22Rv1 (cell line): ENCODE results near the gene FAM168A.
"Not testable (repeated sequence)": the region's sequence is repeated elsewhere in the genome, so short reads cannot be mapped to it uniquely, and the experiment has no call there.

Experiments used
- H3K27ac ChIP-seq: fragments of 450-650 bp; 2 replicates; pipeline ENCODE4 v1.5.1; 2017
- ZFX ChIP-seq: fragments of 450-650 bp; IDR thresholded peaks from 2 replicates; pipeline ENCODE4 v1.6.1; 2017; ENCODE audit warnings: antibody characterized with exemption, borderline replicate concordance
- TF ChIP-seq, protein P1 (sequence below): fragments of 450-650 bp; IDR thresholded peaks from 2 replicates; pipeline ENCODE4 v1.5.1; 2017; ENCODE audit warnings: mild to moderate bottlenecking

The FAM168A gene

DNA sequence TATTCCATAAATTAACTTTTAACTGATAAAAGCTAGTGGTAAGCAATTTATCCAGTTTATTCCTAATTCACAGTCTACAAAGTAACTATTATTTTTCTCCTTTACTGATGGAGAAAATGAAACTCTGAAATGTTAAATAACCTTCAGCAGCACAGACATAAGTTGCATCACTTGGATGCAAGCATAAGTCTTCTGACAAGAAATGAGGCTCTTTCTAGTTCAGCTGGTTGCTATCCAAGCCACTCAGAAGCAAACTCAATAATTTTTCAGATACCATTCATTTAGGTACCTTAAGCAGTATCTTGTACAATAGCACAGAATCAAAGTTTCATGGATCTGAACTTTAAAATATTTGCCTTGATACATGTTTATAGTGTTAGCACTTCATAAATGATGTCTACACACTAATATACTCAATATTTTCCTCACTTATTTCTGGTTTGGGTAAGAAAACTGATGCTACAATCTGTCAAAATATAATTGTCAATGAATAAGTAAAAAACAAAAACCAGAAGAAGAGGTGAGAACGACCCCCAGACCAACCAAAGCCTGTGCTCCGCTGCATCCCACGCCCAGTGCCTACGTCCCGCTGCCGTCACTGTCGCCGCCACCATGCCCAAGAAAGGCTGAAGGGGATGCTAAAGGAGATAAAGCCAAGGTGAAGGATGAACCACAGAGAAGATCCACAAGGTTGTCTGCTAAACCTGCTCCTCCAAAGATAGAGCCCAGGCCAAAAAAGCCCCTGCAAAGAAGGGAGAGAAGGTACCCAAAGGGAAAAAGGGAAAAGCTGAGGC lies 18.1 kb downstream of the FAM168A start:
- TF ChIP-seq, protein P1, sequence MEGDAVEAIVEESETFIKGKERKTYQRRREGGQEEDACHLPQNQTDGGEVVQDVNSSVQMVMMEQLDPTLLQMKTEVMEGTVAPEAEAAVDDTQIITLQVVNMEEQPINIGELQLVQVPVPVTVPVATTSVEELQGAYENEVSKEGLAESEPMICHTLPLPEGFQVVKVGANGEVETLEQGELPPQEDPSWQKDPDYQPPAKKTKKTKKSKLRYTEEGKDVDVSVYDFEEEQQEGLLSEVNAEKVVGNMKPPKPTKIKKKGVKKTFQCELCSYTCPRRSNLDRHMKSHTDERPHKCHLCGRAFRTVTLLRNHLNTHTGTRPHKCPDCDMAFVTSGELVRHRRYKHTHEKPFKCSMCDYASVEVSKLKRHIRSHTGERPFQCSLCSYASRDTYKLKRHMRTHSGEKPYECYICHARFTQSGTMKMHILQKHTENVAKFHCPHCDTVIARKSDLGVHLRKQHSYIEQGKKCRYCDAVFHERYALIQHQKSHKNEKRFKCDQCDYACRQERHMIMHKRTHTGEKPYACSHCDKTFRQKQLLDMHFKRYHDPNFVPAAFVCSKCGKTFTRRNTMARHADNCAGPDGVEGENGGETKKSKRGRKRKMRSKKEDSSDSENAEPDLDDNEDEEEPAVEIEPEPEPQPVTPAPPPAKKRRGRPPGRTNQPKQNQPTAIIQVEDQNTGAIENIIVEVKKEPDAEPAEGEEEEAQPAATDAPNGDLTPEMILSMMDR = no peak
- TF ChIP-seq ZFX = no peak

DNA sequence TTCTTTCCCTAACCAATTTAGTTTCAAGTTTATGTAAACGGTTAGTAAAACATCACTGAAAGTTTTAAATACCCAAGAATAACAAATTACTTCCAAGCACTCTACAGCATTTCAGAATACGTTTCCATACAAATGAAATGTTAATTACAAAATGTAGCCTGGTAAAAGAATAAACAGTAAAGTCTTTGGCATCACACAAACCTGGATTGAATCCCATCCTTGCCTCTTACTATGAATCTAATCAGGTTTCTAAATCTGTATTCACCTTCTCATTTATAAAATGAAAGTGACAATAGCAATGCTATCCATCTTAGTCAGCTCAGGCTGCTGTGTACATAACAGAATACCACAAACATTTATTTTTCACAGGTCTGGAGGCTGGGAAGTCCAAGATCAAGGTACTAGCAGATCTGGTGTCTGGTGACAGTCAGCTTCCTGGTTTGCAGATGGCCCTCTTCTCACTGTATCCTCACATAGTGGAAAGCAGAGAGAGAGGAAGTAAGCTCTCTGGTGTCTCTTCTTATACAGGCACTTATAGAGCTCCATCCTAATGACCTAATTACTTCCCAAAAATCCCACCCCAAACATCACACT lies 19.2 kb downstream of the FAM168A start:
- H3K27ac ChIP-seq = no peak overlapping the region

More for the DNA sequence above, 18.1 kb downstream of the FAM168A start:
- no peak overlapping the region for H3K27ac ChIP-seq

DNA sequence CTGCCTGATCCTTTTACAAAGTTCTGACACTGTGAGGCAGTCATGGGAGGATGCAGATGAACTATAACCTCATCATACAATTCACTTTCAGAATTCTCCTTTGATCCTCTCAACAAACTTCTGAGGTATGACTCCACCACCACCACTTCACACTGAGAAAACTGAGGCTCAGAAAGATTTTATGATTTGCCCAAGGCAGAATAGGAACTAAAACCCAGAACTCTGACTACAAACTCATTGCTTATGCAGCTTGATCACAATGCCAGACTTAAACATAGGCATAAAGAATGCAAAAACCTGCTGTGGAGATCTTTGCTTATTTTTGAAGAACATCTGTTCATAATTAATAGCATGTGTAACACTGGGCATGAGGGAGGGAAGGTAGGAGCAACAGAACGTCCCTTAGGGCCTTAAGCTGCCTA lies 20.4 kb downstream of the FAM168A start:
- H3K27ac ChIP-seq = no peak overlapping the region
- TF ChIP-seq, protein P1 = no peak
- TF ChIP-seq ZFX = no peak

More for the DNA sequence above, 19.2 kb downstream of the FAM168A start:
- no peak for TF ChIP-seq ZFX
- TF ChIP-seq, protein P1 = no peak

DNA sequence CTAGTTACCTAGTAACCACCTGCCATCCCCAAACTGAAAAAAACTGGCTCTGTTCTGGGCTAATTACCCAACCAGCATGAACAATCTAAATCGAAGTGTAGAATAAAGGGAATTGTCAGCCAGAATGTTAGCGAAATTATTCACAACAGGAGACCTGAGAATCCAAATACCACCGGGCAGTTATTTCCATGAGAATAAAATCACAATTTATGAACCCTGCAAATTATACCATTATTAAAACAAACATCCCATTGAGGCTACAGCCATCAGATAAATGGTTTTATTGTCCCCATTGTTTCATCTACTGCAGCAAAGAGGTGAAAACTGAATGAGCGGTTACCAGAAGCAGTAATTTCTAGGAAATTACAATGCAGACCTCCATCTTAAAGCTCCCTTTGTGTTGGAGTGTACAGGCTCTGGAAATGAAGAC lies 21.7 kb downstream of the FAM168A start:
- TF ChIP-seq, protein P1 = no peak
- no peak for TF ChIP-seq ZFX
- no peak overlapping the region for H3K27ac ChIP-seq

DNA sequence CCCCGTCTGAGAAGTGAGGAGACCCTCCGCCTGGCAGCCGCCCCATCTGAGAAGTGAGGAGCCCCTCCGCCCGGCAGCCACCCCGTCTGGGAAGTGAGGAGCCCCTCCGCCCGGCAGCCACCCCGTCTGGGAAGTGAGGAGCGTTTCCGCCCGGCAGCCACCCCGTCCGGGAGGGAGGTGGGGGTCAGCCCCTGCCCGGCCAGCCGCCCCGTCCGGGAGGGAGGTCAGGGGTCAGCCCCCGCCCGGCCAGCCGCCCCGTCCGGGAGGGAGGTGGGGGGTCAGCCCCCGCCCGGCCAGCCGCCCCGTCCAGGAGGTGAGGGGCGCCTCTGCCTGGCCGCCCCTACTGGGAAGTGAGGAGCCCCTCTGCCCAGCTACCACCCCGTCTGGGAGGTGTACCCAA lies 25.9 kb downstream of the FAM168A start:
- H3K27ac ChIP-seq = not testable (repeated sequence)

DNA sequence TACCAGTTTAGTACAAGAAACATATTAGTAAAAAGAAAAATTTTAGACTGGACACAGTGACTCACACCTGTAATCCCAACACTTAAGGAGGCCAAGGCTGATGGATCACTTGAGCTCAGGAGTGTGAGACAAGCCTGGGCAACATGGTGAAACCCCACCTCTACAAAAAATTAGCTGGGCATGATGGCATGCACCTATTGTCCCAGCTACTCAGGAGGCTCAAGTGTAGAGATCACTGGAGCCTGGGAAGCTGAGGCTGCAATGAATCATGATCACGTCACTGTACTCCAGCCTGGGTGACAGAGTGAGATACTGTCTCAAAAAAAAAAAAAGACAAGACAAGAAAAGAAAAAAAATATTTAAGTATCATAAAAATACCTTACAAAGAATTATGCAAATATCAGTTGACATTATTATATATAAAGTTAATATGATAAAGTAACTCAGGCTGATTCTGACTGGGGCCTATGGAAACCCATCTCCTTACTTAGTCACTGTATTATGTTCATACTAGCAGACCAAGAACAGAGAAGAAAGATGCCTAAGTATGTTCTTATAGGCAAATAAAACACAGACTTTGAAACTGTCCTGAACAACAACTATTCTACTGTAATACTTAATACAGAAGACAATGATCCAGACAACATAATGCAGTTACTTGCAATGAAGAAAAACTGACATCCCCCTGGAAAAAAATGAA lies 27.3 kb downstream of the FAM168A start:
- TF ChIP-seq, protein P1 = no peak
- no peak for TF ChIP-seq ZFX
- no peak overlapping the region for H3K27ac ChIP-seq

DNA sequence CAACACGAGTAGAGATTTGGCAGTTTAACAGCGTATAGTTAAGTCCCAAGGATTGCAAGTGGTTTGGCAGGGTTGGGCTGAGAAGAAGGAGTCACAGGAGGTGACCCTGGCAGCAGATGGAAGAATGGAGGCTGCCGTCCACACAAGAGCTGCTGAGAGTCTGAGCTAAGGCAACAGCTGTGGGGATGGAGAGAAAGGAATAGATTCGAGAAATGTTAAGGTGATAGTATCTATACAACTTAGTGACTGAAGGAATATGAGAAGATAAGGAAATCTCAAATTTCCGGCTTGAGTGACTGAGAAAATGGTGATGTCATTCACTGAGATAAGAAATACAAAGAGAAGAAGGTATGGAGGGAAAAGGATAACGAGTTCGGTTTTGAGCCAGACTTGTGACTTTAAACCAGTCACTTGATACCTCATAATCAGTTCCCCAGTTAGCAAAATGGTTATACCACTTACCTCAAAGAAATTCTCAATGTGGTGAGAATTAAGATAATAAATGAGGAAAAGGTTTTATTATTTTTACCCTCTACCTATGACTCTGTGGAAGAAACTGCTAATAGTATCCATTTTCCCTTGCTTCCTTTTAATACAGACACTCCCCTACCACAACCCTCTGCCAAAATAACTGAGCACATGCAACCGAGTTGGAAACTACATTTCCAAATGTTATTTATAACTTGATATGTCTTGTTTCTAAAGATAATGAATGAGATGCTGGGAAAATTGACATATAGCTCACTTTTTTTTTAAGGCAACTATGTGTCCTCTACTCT lies 30.7 kb downstream of the FAM168A start:
- no peak overlapping the region for H3K27ac ChIP-seq
- TF ChIP-seq ZFX = no peak
- TF ChIP-seq, protein P1 = no peak
